Smooth muscle cell (in vitro differentiated cells): ENCODE results near the gene SPTBN5. TPM values are rescaled to one million over a fixed set of nuclear protein-coding genes. Genes with fewer than 3 reads are reported as not detected.
"Not testable (repeated sequence)": the region's sequence is repeated elsewhere in the genome, so short reads cannot be mapped to it uniquely, and the experiment has no call there.

Experiments
- DNase-seq: peaks from one replicate; lab custom pipeline; 2025; ENCODE audit not compliant: unreplicated experiment; lab: John Stamatoyannopoulos, UW
- H2AFZ ChIP-seq: fragments of 200-600 bp; sonication (generic); 2 replicates; pipeline ENCODE4 v1.6.0; 2016; ENCODE audit warnings: antibody characterized with exemption, low read depth, mild to moderate bottlenecking
- H3F3A ChIP-seq: fragments of 200-600 bp; sonication (generic); 2 replicates; pipeline ENCODE4 v1.6.0; 2017; ENCODE audit warnings: antibody characterized with exemption, low read depth
- H3K27ac ChIP-seq: fragments of 200-600 bp; sonication (generic); 2 replicates; pipeline ENCODE4 v1.5.1; 2016; ENCODE audit warnings: low read depth, mild to moderate bottlenecking
- H3K27me3 ChIP-seq: fragments of 200-600 bp; sonication (generic); 2 replicates; pipeline ENCODE4 v1.6.1; 2016; ENCODE audit warnings: low read depth, mild to moderate bottlenecking
- H3K36me3 ChIP-seq: fragments of 200-600 bp; sonication (generic); 2 replicates; pipeline ENCODE4 v1.5.1; 2016; ENCODE audit warnings: low read depth
- H3K4me1 ChIP-seq: fragments of 200-600 bp; sonication (generic); 2 replicates; pipeline ENCODE4 v1.5.1; 2016; ENCODE audit warnings: low read depth
- H3K4me2 ChIP-seq: fragments of 200-600 bp; sonication (generic); 2 replicates; pipeline ENCODE4 v1.6.0; 2016; ENCODE audit warnings: mild to moderate bottlenecking
- H3K4me3 ChIP-seq: fragments of 200-600 bp; sonication (generic); 2 replicates; pipeline ENCODE4 v1.5.1; 2016; ENCODE audit warnings: mild to moderate bottlenecking
- H3K79me2 ChIP-seq: fragments of 200-600 bp; sonication (generic); 2 replicates; pipeline ENCODE4 v1.6.0; 2016; ENCODE audit warnings: low read depth, mild to moderate bottlenecking
- H3K9ac ChIP-seq: fragments of 200-600 bp; sonication (generic); 2 replicates; pipeline ENCODE4 v1.6.0; 2016; ENCODE audit warnings: low read depth
- H3K9me3 ChIP-seq: fragments of 200-600 bp; sonication (generic); replicated peaks from 2 replicates; pipeline ENCODE4 v1.5.1; 2016; ENCODE audit warnings: low read depth
- H4K20me1 ChIP-seq: fragments of 200-600 bp; sonication (generic); 2 replicates; pipeline ENCODE4 v1.6.0; 2016; ENCODE audit warnings: low read depth
- CTCF ChIP-seq: fragments of 200-600 bp; sonication (generic); IDR thresholded peaks from 2 replicates; pipeline ENCODE4 v1.5.1; 2017; ENCODE audit warnings: borderline replicate concordance, mild to moderate bottlenecking, antibody characterized with exemption; ENCODE audit not compliant: insufficient read depth, poor library complexity, severe bottlenecking
- WGBS: methylation state at CpG from one replicate; pipeline ENCODE4 v1.1.7; 2016; ENCODE audit warnings: low lambda C conversion rate; 5-methylcytosine and 5-hydroxymethylcytosine counted together
- polyA plus RNA-seq: library from polyadenylated mRNA; unstranded; fragments of >200 nt; fragmentation: Nextera tagmentation; extraction: Ambion mirVana; gene quantifications from 2 replicates; pipeline ENCODE4 v1.2.1, GENCODE V29; 2016
- total RNA-seq: library from RNA; depleted of rRNA; stranded (reverse); fragments of >200 nt; gene quantifications from 2 replicates; pipeline ENCODE4 v1.2.3, GENCODE V29; 2014

The SPTBN5 gene
- total and polyA plus RNA-seq, 2 experiments from 2014 or later: 0.04 to 0.08 TPM

GRCh38 chr15:41832875-41833274 lies 61.0 kb downstream of the SPTBN5 start:
- WGBS: 88% methylated on average over 3 of the region's 3 CpGs
- no peak for DNase-seq

GRCh38 chr15:41832208-41832607 lies 61.6 kb downstream of the SPTBN5 start:
- Histone ChIP-seq H3K4me1 (peaks cover 4% of the 10 kb centered on the region), H3K79me2 (no peaks in the 10 kb centered on the region)
- 96% methylated on average over 10 of the region's 10 CpGs for WGBS

More at GRCh38 chr15:41832875-41833274, 61.0 kb downstream of the SPTBN5 start:
- no peak overlapping the region for H3K9ac ChIP-seq
- H3F3A ChIP-seq: no peaks in the 10 kb centered on the region
- H3K4me2 ChIP-seq: no peak overlapping the region
- H3K9me3 ChIP-seq: no peaks in the 10 kb centered on the region
- H3K36me3 ChIP-seq: no peaks in the 10 kb centered on the region
- no peak for TF ChIP-seq CTCF
- no peaks in the 10 kb centered on the region for H4K20me1 ChIP-seq
- H3K4me1 ChIP-seq: no peaks in the 10 kb centered on the region
- no peaks in the 10 kb centered on the region for H3K79me2 ChIP-seq
- H3K27ac ChIP-seq: no peak overlapping the region
- no peaks in the 10 kb centered on the region for H3K27me3 ChIP-seq
- H3K4me3 ChIP-seq: no peak overlapping the region
- H2AFZ ChIP-seq: no peak overlapping the region

GRCh38 chr15:41831291-41831690 lies 62.6 kb downstream of the SPTBN5 start:
- not testable (repeated sequence) for H3K27me3 ChIP-seq, H3K79me2 ChIP-seq, H3K4me2 ChIP-seq, H3K9ac ChIP-seq, H4K20me1 ChIP-seq, H3K4me3 ChIP-seq, H2AFZ ChIP-seq, H3K4me1 ChIP-seq, H3K9me3 ChIP-seq, DNase-seq, H3F3A ChIP-seq, H3K36me3 ChIP-seq, H3K27ac ChIP-seq
- 95% methylated on average over 4 of the region's 4 CpGs for WGBS

More at GRCh38 chr15:41832208-41832607, 61.6 kb downstream of the SPTBN5 start:
- no peak for DNase-seq
- no peak overlapping the region for H3K4me3 ChIP-seq
- H3K9me3 ChIP-seq: no peaks in the 10 kb centered on the region
- no peak overlapping the region for H2AFZ ChIP-seq
- H3K9ac ChIP-seq: no peak overlapping the region
- no peak overlapping the region for H3K4me2 ChIP-seq
- TF ChIP-seq CTCF: no peak
- H3K36me3 ChIP-seq: no peaks in the 10 kb centered on the region
- no peaks in the 10 kb centered on the region for H3K27me3 ChIP-seq
- no peaks in the 10 kb centered on the region for H4K20me1 ChIP-seq
- H3K27ac ChIP-seq: no peak overlapping the region
- H3F3A ChIP-seq: no peaks in the 10 kb centered on the region

- no peak for DNase-seq
- H3K9ac ChIP-seq: no peak overlapping the region
- no peak overlapping the region for H3K4me2 ChIP-seq
- no peak for TF ChIP-seq CTCF
- no peaks in the 10 kb centered on the region for H3K36me3 ChIP-seq
- no peak overlapping the region for H3K27ac ChIP-seq
- no peaks in the 10 kb centered on the region for H3K9me3 ChIP-seq
- H3K4me3 ChIP-seq: no peak overlapping the region
- WGBS: 92% methylated on average over 13 of the region's 13 CpGs
- H4K20me1 ChIP-seq: no peaks in the 10 kb centered on the region
- H3F3A ChIP-seq: no peaks in the 10 kb centered on the region
- no peaks in the 10 kb centered on the region for H3K79me2 ChIP-seq
- H3K4me1 ChIP-seq: peaks cover 5% of the 10 kb centered on the region
- no peaks in the 10 kb centered on the region for H3K27me3 ChIP-seq
- H2AFZ ChIP-seq: no peak overlapping the region
Observed at GRCh38 chr15:41829959-41830646, 63.8 kb downstream of the SPTBN5 start.
